Effector memory CD4-positive, alpha-beta T cell (primary cell): ENCODE measurements around the gene UACA.
"Not testable (repeated sequence)": the region's sequence is repeated elsewhere in the genome, so short reads cannot be mapped to it uniquely, and the experiment has no call there.

Experiments used
- DNase-seq, 3 donors: peaks; one replicate each; pipeline ENCODE4 v3.0.0-alpha.2; 2020
- H3K27ac ChIP-seq: 2 replicates; pipeline ENCODE4 v1.7.0; 2013; ENCODE audit warnings: mild to moderate bottlenecking, low read length, moderate library complexity; ENCODE audit not compliant: insufficient read depth, poor library complexity, severe bottlenecking
- H3K27me3 ChIP-seq: replicated peaks from 2 replicates; pipeline ENCODE4 v1.7.0; 2013; ENCODE audit warnings: mild to moderate bottlenecking, low read length; ENCODE audit not compliant: insufficient read depth, control insufficient read depth, poor library complexity, severe bottlenecking
- H3K36me3 ChIP-seq: 2 replicates; pipeline ENCODE4 v1.7.0; 2013; ENCODE audit warnings: mild to moderate bottlenecking, low read length, moderate library complexity; ENCODE audit not compliant: control insufficient read depth, insufficient read depth
- H3K4me1 ChIP-seq: 2 replicates; pipeline ENCODE4 v1.7.0; 2013; ENCODE audit warnings: low read length, mild to moderate bottlenecking; ENCODE audit not compliant: control insufficient read depth, insufficient read depth, poor library complexity, severe bottlenecking
- H3K4me3 ChIP-seq: 2 replicates; pipeline ENCODE4 v1.7.0; 2013; ENCODE audit warnings: low read length, low read depth, mild to moderate bottlenecking; ENCODE audit not compliant: insufficient read depth, poor library complexity, severe bottlenecking
- H3K9me3 ChIP-seq: 2 replicates; pipeline ENCODE4 v1.7.0; 2013; ENCODE audit warnings: mild to moderate bottlenecking, low read length, moderate library complexity; ENCODE audit not compliant: control insufficient read depth

Gene UACA

DNA sequence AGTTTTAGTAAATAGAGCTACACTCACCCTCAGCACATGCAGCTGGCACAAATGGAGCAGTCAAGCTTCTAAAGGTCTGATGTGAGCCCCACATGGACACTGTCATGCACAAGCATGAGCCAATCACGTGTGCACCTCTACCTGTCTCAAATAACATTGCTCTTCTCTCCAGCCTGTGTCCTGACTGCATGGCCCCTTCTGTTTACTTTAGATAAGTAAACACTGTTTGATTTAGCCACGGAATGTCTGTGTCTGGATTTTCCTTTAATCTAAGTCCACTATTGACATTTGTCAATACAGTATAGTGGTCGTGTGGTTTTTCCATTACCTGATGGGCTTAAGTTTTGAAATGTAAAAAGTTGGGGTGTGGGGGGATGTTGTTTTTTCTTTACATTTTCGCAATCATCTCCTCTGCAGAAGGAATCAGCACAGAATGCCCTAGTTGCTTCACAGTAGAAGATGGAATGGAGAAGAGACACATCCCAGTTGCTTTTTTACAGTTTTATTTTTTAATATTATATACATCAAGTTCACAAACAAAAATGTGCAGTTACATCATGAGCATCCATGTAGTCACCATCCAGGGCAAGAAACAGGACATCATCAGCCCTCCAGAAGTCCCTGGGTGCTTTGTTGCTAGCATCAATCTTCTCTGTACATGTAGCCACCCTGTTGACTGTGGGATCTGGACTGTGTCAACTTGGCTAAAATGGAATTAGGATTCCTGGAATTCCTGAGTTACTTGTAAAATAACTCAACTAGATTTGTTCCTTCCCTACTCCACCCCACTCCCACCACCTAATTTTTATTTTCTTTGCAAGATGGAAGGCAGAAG, 146.1 kb downstream of the UACA start:
- Histone ChIP-seq H3K4me3 (no peak overlapping the region), H3K4me1 (no peaks in the 10 kb centered on the region), H3K27ac (no peak overlapping the region), H3K9me3 (no peaks in the 10 kb centered on the region), H3K36me3 (no peaks in the 10 kb centered on the region), H3K27me3 (no peaks in the 10 kb centered on the region)
- no peak for DNase-seq

DNA sequence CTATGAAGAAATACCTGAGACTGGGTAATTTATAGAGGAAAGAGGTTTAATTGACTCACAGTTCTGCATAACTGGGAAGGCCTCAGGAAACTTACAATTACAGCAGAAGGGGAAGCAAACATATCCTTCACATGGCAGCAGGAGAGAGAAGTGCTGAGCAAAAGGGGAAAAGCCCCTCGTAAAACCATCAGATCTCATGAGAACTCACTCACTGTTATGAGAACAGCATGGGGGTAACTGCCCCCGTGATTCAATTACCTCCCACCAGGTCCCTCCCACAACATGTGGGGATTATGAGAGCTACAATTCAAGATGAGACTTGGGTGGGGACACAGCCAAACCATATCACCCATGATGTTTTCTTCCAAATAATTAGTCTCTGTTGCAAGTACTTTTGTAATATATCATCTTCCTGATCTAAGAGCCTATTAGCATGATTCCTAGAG, 147.0 kb downstream of the UACA start:
- H3K4me3 ChIP-seq, H3K27me3 ChIP-seq, H3K36me3 ChIP-seq, DNase-seq, H3K9me3 ChIP-seq, H3K4me1 ChIP-seq, H3K27ac ChIP-seq: not testable (repeated sequence)

DNA sequence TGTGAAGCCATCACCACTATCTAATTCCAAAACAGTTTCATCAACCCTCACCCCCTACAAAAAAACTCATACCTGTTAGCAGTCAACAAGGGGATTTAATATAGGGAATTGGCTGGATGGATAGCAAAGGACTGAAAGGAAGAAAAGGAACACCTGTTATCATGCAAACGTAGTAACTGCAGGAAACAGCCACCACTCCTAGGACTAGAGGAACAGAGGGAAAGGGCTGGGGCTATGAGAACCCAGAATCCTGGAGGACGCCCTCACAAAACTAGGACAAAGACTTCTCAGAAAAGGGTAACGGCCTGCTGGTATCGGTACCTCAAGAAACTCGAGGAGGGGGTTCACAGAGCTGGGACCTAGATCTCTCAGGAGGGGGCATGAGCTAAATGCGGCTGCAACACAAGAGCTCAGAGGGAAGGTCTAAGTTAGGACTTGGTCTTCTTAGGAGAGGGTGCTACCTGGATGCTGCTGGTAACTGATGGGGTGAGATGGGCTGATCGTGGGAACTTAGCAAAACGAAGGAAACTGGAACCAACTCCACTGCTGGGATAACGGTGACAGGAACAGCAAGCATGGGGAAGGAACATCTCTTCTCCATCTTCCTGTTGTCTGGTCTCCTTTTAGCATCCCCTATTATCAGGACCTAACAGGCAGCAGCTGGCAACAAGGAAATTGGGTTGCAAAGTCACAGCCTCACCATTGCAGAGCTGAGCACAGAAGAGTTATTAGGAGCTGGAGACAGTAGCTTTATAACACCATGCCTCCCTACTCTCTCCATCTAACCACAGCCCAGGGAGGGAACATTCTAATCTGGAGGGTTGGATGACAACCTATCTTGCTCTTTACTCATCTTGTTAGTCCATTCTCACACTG, 147.7 kb downstream of the UACA start:
- Histone ChIP-seq H3K4me1 (no peaks in the 10 kb centered on the region), H3K9me3 (no peaks in the 10 kb centered on the region), H3K4me3 (no peak overlapping the region), H3K27ac (no peak overlapping the region), H3K36me3 (no peaks in the 10 kb centered on the region), H3K27me3 (no peaks in the 10 kb centered on the region)
- no peak for DNase-seq

DNA sequence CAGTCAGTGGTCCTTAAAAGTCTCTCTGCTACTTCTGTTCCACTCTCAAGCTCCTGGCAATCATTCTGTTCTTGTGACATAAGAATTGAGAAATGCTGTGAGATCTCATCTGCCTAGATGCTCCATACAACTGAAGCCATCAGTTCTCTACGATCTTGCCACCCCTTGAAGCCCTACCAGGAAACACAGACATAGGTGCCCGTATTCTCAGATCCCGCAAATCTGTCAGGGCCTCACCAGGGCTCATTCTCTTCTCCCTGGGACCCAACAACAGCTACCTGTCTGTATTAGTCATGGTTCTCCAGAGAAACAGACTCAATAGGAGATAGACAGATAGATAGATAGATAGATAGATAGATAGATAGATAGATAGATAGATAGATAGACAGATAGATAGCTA, 149.1 kb downstream of the UACA start:
- H3K9me3 ChIP-seq, result no peaks in the 10 kb centered on the region
- H3K4me1 ChIP-seq, result no peaks in the 10 kb centered on the region
- H3K36me3 ChIP-seq, result no peaks in the 10 kb centered on the region
- no peak for DNase-seq
- H3K27me3 ChIP-seq, result no peaks in the 10 kb centered on the region
- H3K27ac ChIP-seq, result no peak overlapping the region
- H3K4me3 ChIP-seq, result no peak overlapping the region

DNA sequence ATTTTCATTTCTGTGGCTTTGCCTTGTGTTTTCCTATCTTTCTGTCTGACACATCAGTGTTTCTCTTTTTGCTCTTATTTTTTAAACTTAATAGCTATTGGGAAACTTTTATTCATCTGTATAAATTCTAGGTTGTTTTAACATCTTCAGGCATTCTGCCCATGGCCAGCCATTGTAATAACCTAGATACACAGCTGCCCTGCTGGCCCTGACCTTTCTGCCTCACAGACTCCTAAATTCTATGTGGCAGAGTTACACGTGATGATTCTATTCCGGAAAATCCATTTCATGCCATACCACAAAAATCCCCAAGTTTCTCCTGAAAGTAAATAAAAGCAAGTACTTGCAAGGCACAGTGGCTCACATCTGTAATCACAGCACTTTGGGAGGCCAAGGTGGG, 150.1 kb downstream of the UACA start:
- no peaks in the 10 kb centered on the region for H3K27me3 ChIP-seq
- no peak overlapping the region for H3K27ac ChIP-seq
- H3K36me3 ChIP-seq, result no peaks in the 10 kb centered on the region
- H3K4me1 ChIP-seq, result no peaks in the 10 kb centered on the region
- no peak for DNase-seq
- H3K9me3 ChIP-seq, result no peaks in the 10 kb centered on the region
- H3K4me3 ChIP-seq, result no peak overlapping the region

DNA sequence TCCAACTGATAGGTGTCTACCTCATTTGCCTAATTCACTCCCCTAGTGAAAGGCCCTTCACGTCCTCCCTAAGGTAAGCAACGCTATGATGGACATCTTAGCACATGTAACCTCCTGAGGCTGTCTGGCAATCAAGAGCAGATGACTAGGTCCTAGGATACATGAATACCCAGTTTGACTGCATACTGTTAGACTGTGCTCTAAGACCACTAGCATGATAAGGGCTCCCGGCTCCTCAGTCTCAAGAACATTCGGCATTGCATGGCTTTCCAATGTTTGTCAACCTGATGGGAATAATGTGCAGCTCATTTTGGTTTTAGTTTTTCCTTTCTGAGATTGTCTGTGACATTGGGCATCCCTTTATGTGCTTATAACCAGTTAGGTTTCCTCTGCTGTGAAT, 152.1 kb downstream of the UACA start:
- no peak overlapping the region for H3K27ac ChIP-seq
- no peaks in the 10 kb centered on the region for H3K9me3 ChIP-seq
- H3K4me1 ChIP-seq, result no peaks in the 10 kb centered on the region
- no peaks in the 10 kb centered on the region for H3K36me3 ChIP-seq
- H3K4me3 ChIP-seq, result no peak overlapping the region
- no peaks in the 10 kb centered on the region for H3K27me3 ChIP-seq
- DNase-seq, result no peak

DNA sequence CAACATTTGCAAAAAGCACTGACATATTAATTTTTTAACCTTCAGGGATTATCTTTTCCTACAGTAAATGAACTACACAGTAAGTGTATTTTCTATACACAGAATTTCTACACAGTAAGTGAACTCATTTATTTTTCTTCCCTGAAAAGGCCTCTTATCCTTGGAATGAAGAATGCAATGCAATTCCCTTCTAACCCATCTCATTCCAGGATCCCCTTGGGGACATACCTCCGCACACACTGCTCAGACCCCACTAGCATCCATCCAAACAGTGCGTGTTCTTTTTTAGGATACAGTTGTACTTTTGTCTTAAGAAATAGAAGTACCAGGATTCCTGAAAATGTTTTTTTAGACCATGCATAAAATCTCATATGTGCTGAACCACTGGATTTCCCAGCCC, 152.8 kb downstream of the UACA start:
- no peak for DNase-seq
- H3K27ac ChIP-seq, result no peak overlapping the region
- no peak overlapping the region for H3K4me3 ChIP-seq
- no peaks in the 10 kb centered on the region for H3K36me3 ChIP-seq
- H3K9me3 ChIP-seq, result no peaks in the 10 kb centered on the region
- no peaks in the 10 kb centered on the region for H3K4me1 ChIP-seq
- H3K27me3 ChIP-seq, result no peaks in the 10 kb centered on the region

DNA sequence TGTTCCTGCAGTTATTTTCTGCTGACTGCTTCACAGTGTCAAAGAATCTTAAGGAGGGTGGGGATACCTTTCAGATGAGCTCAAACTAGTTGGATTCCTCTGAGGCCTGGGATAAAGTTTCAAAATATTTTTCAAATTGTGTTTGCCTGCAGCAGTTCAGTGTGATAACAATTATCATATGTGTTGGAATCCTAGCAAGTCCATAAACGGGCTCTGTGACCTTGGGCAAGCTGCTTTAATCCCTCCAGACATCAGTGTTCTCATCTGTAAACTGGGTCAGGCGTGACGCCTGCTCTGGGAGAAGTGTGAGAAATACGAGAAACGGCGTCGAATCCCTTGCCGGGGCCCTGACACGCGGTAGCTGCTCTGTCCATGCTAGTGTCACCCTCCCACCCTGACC, 153.5 kb downstream of the UACA start:
- Histone ChIP-seq H3K36me3 (no peaks in the 10 kb centered on the region), H3K27ac (no peak overlapping the region), H3K9me3 (no peaks in the 10 kb centered on the region), H3K4me3 (no peak overlapping the region), H3K4me1 (no peaks in the 10 kb centered on the region), H3K27me3 (no peaks in the 10 kb centered on the region)
- DNase-seq, result no peak

DNA sequence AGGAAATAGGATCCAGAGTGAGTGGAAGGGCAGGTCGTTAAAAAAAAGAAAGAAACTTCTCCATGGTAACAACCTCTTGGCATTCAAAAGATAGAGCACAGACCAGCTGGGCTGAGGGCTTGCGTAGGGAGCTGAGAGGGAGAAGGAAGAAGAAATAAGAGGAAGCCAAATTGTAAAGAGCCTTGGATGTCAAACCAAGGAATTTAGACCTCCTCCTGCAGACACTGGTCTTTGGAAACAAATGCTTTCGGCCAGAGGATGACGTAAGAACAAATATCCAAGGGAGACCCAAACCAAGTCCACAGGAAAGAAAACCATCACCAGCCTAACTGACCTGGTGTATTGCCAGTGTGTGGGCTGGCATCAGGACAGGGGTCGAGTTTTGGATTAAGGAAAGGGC, 155.2 kb downstream of the UACA start:
- no peaks in the 10 kb centered on the region for H3K36me3 ChIP-seq

More for the DNA sequence above, 155.2 kb downstream of the UACA start:
- no peak for DNase-seq
- H3K4me3 ChIP-seq, result no peak overlapping the region
- no peak overlapping the region for H3K27ac ChIP-seq
- no peaks in the 10 kb centered on the region for H3K4me1 ChIP-seq
- no peaks in the 10 kb centered on the region for H3K9me3 ChIP-seq
- H3K27me3 ChIP-seq, result no peaks in the 10 kb centered on the region
